OCI-LY7 (cell line): ENCODE data around the gene UVRAG.

Experiments
- EZH2phosphoT487 ChIP-seq: fragments of 200-600 bp; sonication (generic); IDR thresholded peaks from 2 replicates; pipeline ENCODE4 v1.6.1; 2018; ENCODE audit warnings: low read depth, borderline replicate concordance, mild to moderate bottlenecking, mixed run types, antibody characterized with exemption, low read length, moderate library complexity, mixed read lengths
- TF ChIP-seq, protein P1 (sequence below): fragments of 200-600 bp; sonication (generic); conservative IDR thresholded peaks from 2 replicates; pipeline ENCODE4 v1.5.1; 2014; ENCODE audit warnings: mild to moderate bottlenecking, antibody characterized with exemption, low read length, moderate library complexity, mixed read lengths

DNA sequence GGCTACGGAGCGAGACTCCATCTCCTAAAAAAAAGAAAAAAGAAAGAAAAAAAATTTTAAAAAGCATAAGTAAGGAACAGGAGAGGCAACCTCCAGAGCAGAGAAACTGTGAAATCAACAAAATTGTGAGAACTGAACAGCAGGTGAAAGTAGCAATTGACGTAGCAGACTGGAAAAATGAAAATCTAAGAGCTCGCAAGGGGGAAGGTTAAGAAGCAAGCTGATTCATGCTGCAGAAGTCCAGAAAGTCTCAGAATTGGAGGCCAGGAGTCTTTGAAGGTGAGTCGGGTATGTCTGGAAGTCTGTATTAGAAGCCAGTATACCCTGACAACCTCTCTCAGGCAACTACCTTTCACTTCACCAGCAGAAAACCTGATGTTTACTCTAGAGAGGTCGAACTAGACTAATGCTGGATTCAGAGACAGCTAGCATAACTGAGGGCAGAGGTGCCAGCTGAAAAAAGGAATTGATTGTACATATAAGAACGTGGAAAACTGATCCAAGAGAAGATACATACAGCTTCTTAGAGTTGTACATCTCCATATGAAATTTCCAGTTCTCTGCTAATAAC is 229.8 kb downstream of the UVRAG start:
- TF ChIP-seq, protein P1, sequence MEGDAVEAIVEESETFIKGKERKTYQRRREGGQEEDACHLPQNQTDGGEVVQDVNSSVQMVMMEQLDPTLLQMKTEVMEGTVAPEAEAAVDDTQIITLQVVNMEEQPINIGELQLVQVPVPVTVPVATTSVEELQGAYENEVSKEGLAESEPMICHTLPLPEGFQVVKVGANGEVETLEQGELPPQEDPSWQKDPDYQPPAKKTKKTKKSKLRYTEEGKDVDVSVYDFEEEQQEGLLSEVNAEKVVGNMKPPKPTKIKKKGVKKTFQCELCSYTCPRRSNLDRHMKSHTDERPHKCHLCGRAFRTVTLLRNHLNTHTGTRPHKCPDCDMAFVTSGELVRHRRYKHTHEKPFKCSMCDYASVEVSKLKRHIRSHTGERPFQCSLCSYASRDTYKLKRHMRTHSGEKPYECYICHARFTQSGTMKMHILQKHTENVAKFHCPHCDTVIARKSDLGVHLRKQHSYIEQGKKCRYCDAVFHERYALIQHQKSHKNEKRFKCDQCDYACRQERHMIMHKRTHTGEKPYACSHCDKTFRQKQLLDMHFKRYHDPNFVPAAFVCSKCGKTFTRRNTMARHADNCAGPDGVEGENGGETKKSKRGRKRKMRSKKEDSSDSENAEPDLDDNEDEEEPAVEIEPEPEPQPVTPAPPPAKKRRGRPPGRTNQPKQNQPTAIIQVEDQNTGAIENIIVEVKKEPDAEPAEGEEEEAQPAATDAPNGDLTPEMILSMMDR: no peak
- TF ChIP-seq EZH2phosphoT487: no peak
